Stimulated activated CD8-positive, alpha-beta memory T cell treated with anti-CD3 and anti-CD28 coated beads, Interleukin-12 subunit alpha, Interleukin-12 subunit beta, amount 100 ng/mL, for 24 hours (primary cell): Measurements from ENCODE around the gene ACOXL.

Experiments
- DNase-seq: peaks from one replicate; pipeline ENCODE4 v3.0.0-alpha.2; 2020; ENCODE audit errors: extremely low read depth

ACOXL gene

GRCh38 chr2:110828330-110828729 lies 96.0 kb downstream of the ACOXL start:
- no peak for DNase-seq

DNA sequence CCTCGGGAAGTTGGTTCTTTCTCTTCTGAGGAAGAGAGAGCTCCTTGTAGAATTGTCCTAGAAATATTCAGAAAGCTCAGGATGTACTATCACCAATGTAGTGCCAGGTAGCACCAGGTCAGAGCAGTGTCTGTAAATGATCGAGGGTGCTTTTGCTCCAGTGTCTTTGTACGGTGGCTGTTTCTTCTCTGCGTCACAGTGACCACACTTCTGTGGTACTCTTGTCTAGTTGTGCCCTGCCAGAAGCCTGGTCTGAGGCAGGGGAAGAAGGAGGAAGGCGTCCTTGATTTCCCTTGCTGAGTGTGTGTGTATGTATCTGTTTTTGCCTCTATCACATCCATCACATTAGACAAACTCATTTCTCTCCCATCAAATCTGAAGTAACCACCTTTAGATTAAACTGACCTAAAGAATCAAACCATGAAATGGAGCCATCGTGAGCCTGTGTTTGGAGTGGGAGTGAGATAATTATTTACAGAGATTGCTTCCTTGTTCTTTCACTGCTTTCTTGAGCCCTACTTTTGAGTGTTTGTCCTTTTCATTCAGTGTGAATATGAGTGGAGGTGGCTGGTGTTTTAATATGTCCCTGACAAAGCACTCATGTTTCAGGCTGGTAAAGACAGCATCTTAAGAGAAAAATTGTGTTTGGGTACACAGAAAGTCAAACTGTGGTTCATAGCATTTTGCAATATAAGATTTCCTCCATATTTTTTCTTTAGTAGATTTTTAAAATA lies 97.2 kb downstream of the ACOXL start:
- DNase-seq: no peak

GRCh38 chr2:110832740-110833139 lies 100.4 kb downstream of the ACOXL start:
- DNase-seq: no peak

GRCh38 chr2:110834134-110834827 lies 101.9 kb downstream of the ACOXL start:
- DNase-seq: no peak

GRCh38 chr2:110836671-110837070 lies 104.3 kb downstream of the ACOXL start:
- no peak for DNase-seq

DNA sequence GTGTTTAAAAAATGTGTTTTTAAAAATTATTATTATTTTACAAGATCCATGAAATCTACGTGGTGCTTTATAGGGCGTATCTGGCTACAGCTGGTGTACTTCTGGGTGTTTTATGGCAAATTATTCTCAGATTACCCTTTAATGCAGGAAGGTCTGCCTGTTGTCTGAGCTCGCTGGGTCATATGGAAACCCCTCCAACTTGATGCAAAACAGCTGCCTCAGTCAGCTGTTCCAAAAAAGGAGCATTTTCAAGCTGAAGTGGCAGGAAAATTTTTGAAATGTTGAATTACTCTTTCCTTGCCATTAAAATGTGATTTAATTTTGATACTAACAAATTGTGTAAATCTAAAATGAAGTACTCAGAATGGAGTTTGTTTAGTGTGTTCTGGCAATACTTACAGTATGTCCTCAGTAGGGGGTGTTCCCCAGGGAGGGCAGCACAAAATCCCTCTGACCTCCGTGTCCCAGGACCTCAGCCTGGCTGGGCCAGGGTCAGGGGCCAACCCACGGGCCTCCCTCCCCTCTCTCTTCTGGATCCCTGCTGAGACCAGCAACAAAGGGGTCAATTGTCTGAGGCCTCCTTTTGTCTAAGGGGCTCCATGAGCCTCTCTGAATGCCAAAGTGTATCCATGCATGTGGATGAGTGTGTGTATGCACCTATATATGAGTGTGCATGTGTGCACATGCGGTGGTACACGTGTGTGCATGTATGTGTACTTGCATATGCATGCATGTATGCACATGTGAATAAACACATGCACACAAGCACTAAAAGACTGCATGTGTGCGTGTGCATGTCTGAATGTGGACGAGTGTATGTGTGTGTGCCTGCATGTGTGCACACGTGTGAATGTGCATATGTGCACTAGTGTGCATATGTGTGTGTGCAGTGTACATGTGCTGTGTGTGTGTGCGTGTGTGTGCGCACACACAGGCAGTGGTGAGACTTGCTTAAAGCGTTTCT lies 105.4 kb downstream of the ACOXL start:
- DNase-seq: no peak

- no peak for DNase-seq
These were observed 106.4 kb downstream of the ACOXL start for GRCh38 chr2:110838657-110839384.

DNA sequence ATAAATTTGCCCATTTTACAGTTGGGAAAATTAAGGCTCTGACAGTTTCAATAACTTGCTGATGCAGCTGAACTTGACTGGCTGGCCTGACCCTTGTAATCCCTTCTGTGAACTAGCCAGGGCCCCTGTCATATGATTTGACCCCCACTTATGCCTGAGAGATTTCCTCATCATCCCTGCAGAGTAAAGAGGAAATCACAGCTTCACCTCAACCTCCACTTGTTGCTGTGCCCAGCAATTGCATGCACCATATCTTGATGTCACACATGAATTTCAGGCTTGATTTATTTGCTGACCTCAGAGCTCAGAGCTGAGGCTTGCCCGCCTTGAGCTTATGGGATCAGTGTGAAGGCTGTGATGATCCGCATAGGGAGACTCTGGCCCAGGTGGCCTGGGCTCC lies 108.1 kb downstream of the ACOXL start:
- no peak for DNase-seq

DNA sequence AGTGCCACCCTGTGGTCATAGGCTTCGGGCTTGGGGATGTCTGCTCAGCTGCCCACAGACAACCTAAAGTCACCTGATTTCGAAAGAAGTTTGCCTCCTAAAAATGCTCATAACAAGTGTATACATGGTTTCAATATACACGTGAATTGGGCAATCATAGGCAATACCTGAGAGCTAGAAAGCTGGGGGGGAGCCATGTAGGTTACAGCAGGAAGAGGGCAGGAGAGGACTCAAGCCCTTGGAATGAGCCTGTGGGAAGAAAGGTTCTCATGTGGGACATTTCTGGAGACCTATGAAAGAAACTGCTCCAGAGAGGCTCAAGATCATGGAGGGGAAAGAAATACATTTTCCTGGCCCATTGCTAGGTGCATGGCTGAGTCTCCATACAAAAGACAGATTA lies 109.7 kb downstream of the ACOXL start:
- no peak for DNase-seq

GRCh38 chr2:110843496-110843895 lies 111.1 kb downstream of the ACOXL start:
- DNase-seq: no peak

GRCh38 chr2:110843959-110844510 lies 111.7 kb downstream of the ACOXL start:
- DNase-seq: no peak

GRCh38 chr2:110847651-110848050 lies 115.3 kb downstream of the ACOXL start:
- no peak for DNase-seq

GRCh38 chr2:110848071-110848470 lies 115.7 kb downstream of the ACOXL start:
- no peak for DNase-seq

GRCh38 chr2:110848519-110849030 lies 116.2 kb downstream of the ACOXL start:
- DNase-seq: no peak

DNA sequence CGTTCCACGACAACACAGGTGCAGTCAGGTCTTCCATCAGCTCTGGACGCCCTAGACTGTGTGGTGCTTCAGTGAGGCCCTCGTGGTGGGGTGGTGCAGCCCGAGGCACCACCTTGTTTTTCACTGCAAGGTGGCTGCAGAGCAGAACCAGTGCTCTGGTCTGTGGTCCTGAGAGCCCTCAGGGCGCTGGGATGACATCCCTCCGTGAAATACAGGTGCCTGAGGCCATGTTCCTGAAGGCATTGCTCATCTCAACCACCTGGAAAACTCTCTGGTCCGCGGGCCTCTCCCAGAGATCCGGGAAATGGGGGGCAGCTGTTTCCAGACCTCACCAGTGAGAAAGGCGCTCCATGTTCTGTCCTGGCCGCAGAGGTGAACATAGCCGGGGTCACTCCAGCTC lies 119.2 kb downstream of the ACOXL start:
- no peak for DNase-seq

GRCh38 chr2:110852051-110852450 lies 119.7 kb downstream of the ACOXL start:
- DNase-seq: no peak

- DNase-seq: no peak
These were observed 120.3 kb downstream of the ACOXL start for GRCh38 chr2:110852541-110853263.

DNA sequence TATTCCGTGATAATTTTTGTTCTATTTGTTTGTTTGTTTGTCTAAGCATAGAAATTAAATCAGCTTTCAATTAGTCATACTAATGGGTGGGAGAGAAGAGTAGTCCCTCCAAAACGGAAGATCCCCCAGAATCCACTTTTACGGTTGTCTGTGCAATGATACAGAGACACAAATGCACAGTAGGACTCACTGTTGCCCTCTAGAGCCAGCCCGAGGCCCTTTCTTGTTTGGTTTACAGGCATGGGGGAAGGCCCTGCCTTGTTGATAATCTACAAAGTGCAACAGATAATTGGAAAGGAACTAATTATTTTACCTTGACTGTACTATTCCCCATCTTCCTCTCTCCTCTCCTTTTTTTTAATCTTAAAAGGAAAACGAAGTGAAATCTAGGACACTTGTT lies 121.1 kb downstream of the ACOXL start:
- no peak for DNase-seq

DNA sequence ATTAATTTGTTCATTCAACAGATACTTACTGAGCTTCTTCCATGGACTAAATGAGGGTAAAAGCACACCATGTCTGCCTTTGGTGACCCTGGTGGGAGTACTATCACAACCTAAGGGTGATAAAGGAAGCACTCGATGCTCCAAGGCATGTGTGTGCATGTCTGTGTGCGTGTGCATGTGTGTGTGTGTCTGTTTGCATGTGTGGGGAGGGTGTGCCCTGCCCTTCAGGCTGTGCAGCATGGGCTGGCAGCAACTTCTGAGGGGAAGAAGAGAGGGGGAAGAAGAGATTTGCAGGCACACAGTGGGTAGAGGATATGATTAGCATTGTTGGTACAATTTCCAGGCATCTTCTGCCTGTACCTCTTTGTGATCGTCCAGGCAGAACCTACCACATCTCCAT lies 121.6 kb downstream of the ACOXL start:
- no peak for DNase-seq

DNA sequence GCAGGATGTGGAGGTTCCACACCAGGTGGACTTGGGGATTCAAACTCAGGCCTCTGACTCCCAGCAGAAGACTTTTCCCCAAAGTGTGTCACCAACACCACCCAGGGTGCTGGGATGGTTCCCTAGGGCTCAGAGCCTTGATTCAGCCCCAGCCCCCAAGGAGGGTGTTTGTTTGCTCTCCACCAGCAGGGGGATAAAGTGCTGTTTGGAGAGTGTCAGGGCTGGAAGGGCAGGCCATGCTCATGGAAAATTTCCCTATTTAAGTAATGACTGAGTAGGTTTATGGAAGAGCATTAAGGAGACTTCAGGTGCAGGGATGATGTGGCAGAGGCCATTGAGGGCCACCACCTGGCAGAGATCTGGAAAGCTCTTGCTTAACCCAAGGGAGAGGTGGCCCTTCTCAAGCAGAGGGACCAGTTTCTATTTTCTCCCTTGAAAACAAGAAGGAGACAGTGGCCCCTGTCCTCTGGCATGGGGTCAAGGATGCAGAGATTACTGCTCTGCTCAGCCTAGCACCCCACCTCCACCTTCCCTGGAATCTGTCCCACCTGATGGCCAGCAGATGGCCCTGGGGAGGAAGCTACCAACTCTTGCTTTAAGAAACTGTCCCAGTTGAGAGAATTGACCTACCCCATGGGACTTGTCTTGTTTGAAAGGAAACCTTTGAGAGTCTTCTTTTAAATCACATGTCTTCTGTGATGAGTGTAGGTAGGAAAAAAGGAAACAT lies 122.1 kb downstream of the ACOXL start:
- no peak for DNase-seq
